PC-9 (cell line): ENCODE data around the gene KLHL26. TPM values are rescaled to one million over a fixed set of nuclear protein-coding genes. Genes with fewer than 3 reads are reported as not detected.

Experiments used
- BruUV-seq: library from RNA; stranded (reverse); fragments of 400-500 nt; replicated peaks from 2 replicates; lab custom pipeline; 2021; lab: Mats Ljungman, UMichigan
- CTCF ChIA-PET: fragments of 300-600 bp; sonication (Branson Sonifier 250); formaldehyde crosslinking; loops from one replicate; lab custom pipeline; 2022; ENCODE audit warnings: antibody characterized with exemption; lab: Charles Lee
- POLR2A ChIA-PET: fragments of 300-600 bp; sonication (Branson Sonifier 250); formaldehyde crosslinking; loops from one replicate; lab custom pipeline; 2022; ENCODE audit warnings: antibody characterized with exemption; ENCODE audit not compliant: unreplicated experiment; lab: Charles Lee
- DNase-seq, 2 experiments: peaks; one replicate each; pipeline versions ENCODE4 v3.0.0 to v3.0.0-alpha.2; 2015 to 2022; ENCODE audit warnings: mixed read lengths in 1 of 2
- H2AFZ ChIP-seq: fragments of 200-600 bp; sonication (generic); 2 replicates; pipeline ENCODE4 v1.8.1; 2017; ENCODE audit warnings: antibody characterized with exemption
- H3F3A ChIP-seq: fragments of 200-600 bp; sonication (generic); 2 replicates; pipeline ENCODE4 v1.8.1; 2017; ENCODE audit warnings: antibody characterized with exemption, mild to moderate bottlenecking, low read depth; ENCODE audit not compliant: insufficient read depth
- H3K27ac ChIP-seq: fragments of 200-600 bp; sonication (generic); 2 replicates; pipeline ENCODE4 v1.6.1; 2016; ENCODE audit warnings: mixed run types
- H3K27me3 ChIP-seq: fragments of 200-600 bp; sonication (generic); 2 replicates; pipeline ENCODE4 v1.6.1; 2016; ENCODE audit warnings: low read depth, mixed run types; ENCODE audit not compliant: insufficient read depth
- H3K36me3 ChIP-seq: fragments of 200-600 bp; sonication (generic); 2 replicates; pipeline ENCODE4 v1.6.1; 2016; ENCODE audit warnings: low read depth, mixed run types
- H3K4me1 ChIP-seq: fragments of 200-600 bp; sonication (generic); replicated peaks from 2 replicates; pipeline ENCODE4 v1.6.1; 2016; ENCODE audit warnings: mixed run types; ENCODE audit not compliant: insufficient read depth
- H3K4me2 ChIP-seq: fragments of 200-600 bp; sonication (generic); 2 replicates; pipeline ENCODE4 v1.6.1; 2017; ENCODE audit warnings: mixed run types
- H3K4me3 ChIP-seq: fragments of 200-600 bp; sonication (generic); 2 replicates; pipeline ENCODE4 v1.6.1; 2016; ENCODE audit warnings: mixed run types
- H3K79me2 ChIP-seq: fragments of 200-600 bp; sonication (generic); 2 replicates; pipeline ENCODE4 v1.6.1; 2017; ENCODE audit warnings: low read depth, mixed run types
- H3K9me2 ChIP-seq: fragments of 200-600 bp; sonication (generic); 2 replicates; pipeline ENCODE4 v1.8.1; 2017; ENCODE audit warnings: mild to moderate bottlenecking; ENCODE audit not compliant: insufficient read depth
- H3K9me3 ChIP-seq: fragments of 200-600 bp; sonication (generic); 2 replicates; pipeline ENCODE4 v1.8.1; 2016; ENCODE audit warnings: low read depth; ENCODE audit not compliant: insufficient read depth
- H4K20me1 ChIP-seq: fragments of 200-600 bp; sonication (generic); 2 replicates; pipeline ENCODE4 v1.8.1; 2017; ENCODE audit not compliant: insufficient read depth
- CTCF ChIP-seq: fragments of 200-600 bp; sonication (generic); conservative IDR thresholded peaks from 2 replicates; pipeline ENCODE4 v1.6.1; 2017; ENCODE audit warnings: mixed run types, antibody characterized with exemption, mild to moderate bottlenecking, moderate library complexity
- EZH2 ChIP-seq: fragments of 200-600 bp; sonication (generic); IDR thresholded peaks from 2 replicates; pipeline ENCODE4 v1.8.0; 2017; ENCODE audit warnings: antibody characterized with exemption, low read depth
- intact Hi-C: fragments of 100-400 bp; cut with micrococcal nuclease; formaldehyde crosslinking; loops from one replicate; pipeline ENCODE4 v1.10.0; 2022; ENCODE audit not compliant: unreplicated experiment
- total RNA-seq: library from RNA; stranded (reverse); gene quantifications from 2 replicates; pipeline ENCODE4 v1.2.3, GENCODE V29; 2021

KLHL26 gene
- total RNA-seq, 1 experiment from 2014 or later, result 11.8 TPM

- POLR2A ChIA-PET, result no interaction called here
- no peak overlapping the region for H2AFZ ChIP-seq
- no peak overlapping the region for H3K4me2 ChIP-seq
- CTCF ChIA-PET, result no interaction called here
- H4K20me1 ChIP-seq, result peaks cover 35% of the 10 kb centered on the region
- no peaks in the 10 kb centered on the region for H3K27me3 ChIP-seq
- no peaks in the 10 kb centered on the region for H3K9me2 ChIP-seq
- no peak for TF ChIP-seq CTCF
- TF ChIP-seq EZH2, result no peak
- H3K4me1 ChIP-seq, result no peaks in the 10 kb centered on the region
- no peaks in the 10 kb centered on the region for H3K9me3 ChIP-seq
- H3K4me3 ChIP-seq, result no peak overlapping the region
- no peaks in the 10 kb centered on the region for H3F3A ChIP-seq
- no peak overlapping the region for H3K27ac ChIP-seq
- BruUV-seq, result no TSS peak
- peaks cover 2% of the 10 kb centered on the region; the same call in 1 of the 2 replicates for H3K79me2 ChIP-seq
- no peaks in the 10 kb centered on the region for H3K36me3 ChIP-seq
- intact Hi-C loops, result no loop called here
- DNase-seq, result no peak
These were observed 10.5 kb downstream of the KLHL26 start for GRCh38 chr19:18647371-18647767.

GRCh38 chr19:18647807-18648206 lies 11.0 kb downstream of the KLHL26 start:
- TF ChIP-seq CTCF, result no peak
- no peak for TF ChIP-seq EZH2
- Histone ChIP-seq H3K79me2 (no peaks in the 10 kb centered on the region), H3K9me3 (no peaks in the 10 kb centered on the region), H3K9me2 (no peaks in the 10 kb centered on the region), H3K4me3 (no peak overlapping the region), H3K27ac (no peak overlapping the region), H3K27me3 (no peaks in the 10 kb centered on the region), H3K4me1 (no peaks in the 10 kb centered on the region), H4K20me1 (peaks cover 38% of the 10 kb centered on the region), H3F3A (no peaks in the 10 kb centered on the region), H3K4me2 (no peak overlapping the region), H2AFZ (no peak overlapping the region), H3K36me3 (no peaks in the 10 kb centered on the region)
- intact Hi-C loops, result no loop called here
- ChIA-PET CTCF (no interaction called here), POLR2A (no interaction called here)
- DNase-seq, result no peak
- BruUV-seq, result no TSS peak

- no peak for TF ChIP-seq EZH2
- TF ChIP-seq CTCF, result no peak
- Histone ChIP-seq H3F3A (no peaks in the 10 kb centered on the region), H4K20me1 (peaks cover 33% of the 10 kb centered on the region), H3K9me3 (no peaks in the 10 kb centered on the region), H3K27ac (no peak overlapping the region), H3K27me3 (no peaks in the 10 kb centered on the region), H3K4me2 (no peak overlapping the region), H3K36me3 (no peaks in the 10 kb centered on the region), H3K4me1 (no peaks in the 10 kb centered on the region), H3K79me2 (no peaks in the 10 kb centered on the region), H2AFZ (no peak overlapping the region), H3K9me2 (no peaks in the 10 kb centered on the region), H3K4me3 (no peak overlapping the region)
- intact Hi-C loops, result no loop called here
- POLR2A ChIA-PET, result no interaction called here
- BruUV-seq, result no TSS peak
- CTCF ChIA-PET, result no interaction called here
- no peak for DNase-seq
These were observed 12.1 kb downstream of the KLHL26 start for GRCh38 chr19:18648973-18649315.
